Kidney capillary endothelial cell (primary cell): Measurements from ENCODE around the gene SF3B2.
"Not testable (repeated sequence)": the region's sequence is repeated elsewhere in the genome, so short reads cannot be mapped to it uniquely, and the experiment has no call there.

Experiments used
- DNase-seq: peaks from one replicate; pipeline ENCODE4 v3.0.0-alpha.2; 2018; ENCODE audit warnings: low spot score

Gene SF3B2

DNA sequence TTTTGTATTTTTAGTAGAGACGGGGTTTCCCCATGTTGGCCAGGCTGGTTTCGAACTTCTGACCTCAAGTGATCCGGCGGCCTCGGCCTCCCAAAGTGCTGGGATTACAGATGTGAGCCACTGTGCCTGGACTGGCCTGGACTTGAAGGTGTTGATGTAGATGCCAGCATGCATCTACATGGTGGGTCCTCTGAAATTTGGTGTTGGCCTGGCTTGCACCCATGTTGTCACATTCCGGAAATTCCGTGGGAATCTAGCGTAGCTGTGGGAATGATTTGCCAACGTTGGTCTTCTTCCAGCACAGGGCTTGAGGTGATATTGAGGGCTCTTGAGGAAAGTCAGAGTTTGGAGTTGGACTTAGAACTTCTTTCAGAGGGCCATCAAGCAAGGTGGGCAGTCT lies 24.4 kb downstream of the SF3B2 start:
- DNase-seq = no peak

DNA sequence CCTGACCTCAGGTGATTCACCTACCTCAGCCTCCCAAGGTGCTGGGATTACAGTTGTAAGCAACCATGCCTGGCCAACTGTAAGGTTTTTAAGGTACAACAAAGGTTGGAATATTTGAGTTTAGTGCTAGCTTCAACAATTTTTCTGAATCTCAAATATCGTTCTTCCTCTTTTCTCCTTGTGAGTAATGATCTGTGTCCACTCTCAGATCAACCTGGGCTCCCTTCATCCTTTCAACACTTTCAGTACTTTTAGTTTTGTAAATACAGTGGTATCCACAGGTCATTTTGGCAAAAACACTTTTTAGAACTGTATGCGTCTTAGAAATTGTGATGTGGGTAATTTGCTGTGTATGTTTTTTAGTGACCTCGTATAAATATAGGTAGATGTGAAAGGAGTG lies 25.8 kb downstream of the SF3B2 start:
- DNase-seq = no peak

DNA sequence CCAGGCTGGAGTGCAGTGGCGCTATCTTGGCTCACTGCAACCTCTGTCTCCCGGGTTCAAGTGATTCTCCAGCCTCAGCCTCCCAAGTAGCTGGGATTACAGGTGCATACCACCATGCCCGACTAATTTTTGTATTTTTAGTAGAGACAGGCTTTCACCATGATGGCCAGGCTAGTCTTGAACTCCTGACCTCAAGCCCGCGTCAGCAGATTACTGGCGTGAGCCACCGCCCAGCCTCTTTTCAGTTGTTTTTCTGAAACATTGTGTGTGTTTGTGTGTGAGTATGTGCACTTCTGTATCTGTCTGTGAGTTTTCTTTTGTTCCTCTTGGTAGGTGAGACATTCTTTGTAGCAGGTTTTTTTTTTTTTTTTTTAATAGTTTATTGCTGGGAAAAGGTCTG lies 26.8 kb downstream of the SF3B2 start:
- DNase-seq = not testable (repeated sequence)

- DNase-seq = no peak
Measured at GRCh38 chr11:66080055-66080817, 28.1 kb downstream of the SF3B2 start.

DNA sequence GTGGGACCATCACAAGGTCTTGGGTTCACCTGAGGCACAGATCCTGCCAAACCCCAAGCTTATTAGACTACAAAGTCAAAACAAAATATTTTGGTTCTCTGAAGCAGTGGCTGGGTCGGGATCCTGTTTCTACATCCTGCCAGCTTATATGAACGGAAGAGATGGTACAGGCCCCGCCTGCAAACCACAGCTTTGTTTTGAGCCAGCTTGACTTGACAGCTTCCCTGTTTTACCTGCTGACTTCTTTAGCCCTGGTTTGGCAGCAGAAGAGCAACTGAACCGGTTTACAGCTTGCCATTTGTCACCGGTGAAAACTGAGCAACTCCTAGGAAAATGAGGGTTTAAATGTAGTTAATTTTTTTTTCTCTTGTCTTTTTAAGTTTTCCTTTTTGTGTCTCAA lies 29.3 kb downstream of the SF3B2 start:
- DNase-seq = no peak

DNA sequence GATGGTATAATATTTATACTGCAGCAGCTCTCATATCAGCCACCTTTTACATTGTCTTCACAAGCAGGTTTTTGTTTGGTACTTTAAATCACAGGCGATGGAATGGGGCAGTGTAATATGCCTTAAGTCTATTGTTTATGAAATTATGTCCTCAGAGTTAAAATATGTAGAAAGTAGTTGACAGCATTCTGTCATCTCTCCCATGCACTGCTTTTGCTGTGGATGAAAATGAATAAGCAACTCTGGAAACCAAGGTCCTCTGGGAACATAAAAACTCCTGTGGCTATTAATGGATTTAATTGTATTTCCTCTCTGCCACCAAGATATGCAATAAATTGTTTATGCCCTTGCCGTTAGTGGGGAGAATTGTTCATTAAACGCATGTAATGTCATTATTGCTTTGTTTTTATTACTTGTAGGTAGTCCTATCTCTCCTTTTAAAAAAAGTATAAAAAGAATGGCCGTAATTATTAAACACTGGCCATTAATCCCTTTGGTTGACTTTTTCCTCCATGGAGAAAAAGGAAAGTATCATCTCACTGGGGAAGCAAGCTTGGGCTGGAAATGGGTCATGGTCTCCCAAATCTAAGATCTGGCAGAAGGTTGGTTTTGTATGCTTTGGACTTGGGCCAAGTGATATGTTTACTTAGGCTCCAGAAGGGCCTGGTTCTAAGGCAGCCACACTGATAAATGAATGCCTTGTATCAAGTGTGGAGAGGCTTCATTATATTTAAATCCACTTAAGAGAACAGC lies 31.0 kb downstream of the SF3B2 start:
- DNase-seq = no peak

DNA sequence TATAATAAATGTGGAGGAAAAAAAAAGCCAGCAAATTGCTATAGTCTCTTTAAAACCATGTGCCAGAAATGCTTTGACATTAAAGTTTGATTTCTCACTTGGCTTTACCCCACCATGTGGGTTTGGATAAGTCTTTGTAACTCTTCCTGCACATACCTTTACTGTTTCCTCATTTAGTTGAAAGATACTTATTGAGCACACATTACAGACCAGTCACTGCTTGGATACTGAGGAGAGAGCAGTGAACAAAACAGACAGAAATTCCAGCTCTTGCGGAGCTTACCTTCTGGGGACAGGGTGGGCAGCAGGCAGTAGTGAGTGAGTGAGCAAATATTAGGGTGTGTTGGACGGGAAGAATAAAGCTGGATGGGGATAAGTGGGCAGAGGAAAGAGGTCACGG lies 31.6 kb downstream of the SF3B2 start:
- DNase-seq = no peak

GRCh38 chr11:66084821-66085475 lies 32.8 kb downstream of the SF3B2 start:
- no peak for DNase-seq

GRCh38 chr11:66087148-66087908 lies 35.2 kb downstream of the SF3B2 start:
- no peak for DNase-seq

DNA sequence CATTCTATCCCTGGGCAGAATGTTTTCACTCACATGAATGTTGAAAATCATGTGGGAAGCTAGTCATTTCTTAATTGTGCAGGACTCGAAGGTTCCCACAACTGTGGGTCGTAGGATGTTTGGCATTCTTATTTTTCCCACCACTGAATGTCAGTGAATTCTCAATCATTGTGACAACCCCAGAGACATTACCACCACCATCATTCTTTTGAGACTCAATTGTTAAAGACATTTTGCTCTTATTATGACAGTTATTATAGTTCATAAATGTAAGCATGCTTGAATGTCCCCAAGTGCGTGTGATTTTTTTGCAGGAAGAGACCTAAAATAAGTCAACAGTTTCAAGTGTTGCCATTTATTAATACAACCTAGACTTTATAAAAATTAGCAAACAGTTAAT lies 36.9 kb downstream of the SF3B2 start:
- no peak for DNase-seq

GRCh38 chr11:66090288-66090687 lies 38.1 kb downstream of the SF3B2 start:
- no peak for DNase-seq

- not testable (repeated sequence) for DNase-seq
Measured at GRCh38 chr11:66092125-66092524, 40.0 kb downstream of the SF3B2 start.

- DNase-seq = not testable (repeated sequence)
Measured at GRCh38 chr11:66099746-66100145, 47.6 kb downstream of the SF3B2 start.

DNA sequence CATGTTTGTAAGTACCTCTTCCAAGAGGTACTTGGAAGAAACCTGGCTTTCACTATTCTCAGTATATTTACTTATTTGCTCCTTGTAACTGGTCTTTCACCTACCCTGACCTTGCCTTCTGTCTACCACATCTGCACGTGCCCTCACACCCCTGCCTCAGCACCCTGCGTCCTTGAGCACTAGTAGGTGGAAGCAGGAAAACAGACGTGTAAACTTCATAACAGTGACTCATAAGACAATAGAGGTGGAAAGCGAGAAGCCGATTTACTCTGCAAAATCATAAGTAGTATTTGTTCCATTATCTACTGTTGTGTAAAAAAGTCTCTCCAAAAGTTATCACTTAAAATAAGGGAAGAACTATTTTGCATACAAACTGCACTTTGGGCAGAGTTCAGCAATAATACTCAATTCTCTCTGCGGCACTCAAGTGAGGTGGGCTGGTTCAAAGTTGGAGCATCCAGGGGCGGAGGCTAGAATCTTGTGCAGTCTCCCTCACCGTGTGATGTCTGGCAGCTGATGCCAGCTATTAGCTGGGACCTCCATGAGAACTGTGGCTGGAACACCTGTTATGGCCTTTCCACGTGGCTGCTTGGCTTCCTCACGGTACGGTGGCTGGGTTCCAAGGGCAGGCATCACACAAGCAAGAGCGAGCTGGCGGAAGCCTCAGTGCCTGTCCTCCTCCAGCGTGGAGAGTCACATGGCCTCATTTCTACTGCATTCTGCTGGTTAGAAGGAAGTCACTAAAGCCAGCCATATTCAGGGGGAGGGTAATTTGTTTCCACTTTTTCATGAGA lies 48.3 kb downstream of the SF3B2 start:
- no peak for DNase-seq

GRCh38 chr11:66101066-66101464 lies 48.9 kb downstream of the SF3B2 start:
- DNase-seq = no peak

- no peak for DNase-seq
Measured at GRCh38 chr11:66104057-66104638, 52.0 kb downstream of the SF3B2 start.

DNA sequence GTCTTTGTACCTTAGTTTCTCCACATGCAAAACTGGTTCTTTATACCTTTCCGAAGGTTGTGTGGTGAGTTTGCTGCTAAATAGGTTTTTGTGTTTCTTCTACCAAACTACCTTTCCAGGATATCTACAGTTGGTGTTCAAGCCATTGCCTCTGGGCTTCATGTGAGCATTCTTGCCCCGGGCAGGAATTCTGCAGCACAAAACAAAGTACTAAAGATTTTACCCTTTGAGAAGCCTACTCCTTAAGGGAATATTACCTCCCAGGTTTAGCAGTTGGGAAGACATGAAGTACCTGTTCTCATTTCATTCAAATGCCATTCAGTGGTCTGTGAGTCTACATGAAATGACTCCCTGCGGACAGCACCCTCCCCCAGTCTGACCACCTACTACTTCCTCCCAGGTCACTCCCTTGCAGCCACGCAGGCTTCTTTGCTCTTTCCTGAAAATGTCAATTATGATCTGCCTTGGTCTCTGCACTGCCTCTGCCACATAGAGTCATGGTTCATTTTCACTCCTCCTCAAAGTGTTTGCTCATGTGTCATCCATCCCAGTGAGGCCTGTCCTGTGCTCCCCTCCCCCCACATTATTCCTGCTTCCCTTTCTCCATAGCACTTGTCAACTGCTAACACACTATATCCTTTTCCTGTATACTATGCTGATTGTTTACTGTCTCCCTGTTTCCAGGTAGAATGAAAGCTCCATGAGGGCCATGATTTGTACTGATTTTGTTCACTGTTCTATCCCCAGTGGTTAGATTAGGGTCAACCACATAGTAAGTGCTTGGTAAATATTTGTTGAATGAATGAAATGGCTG lies 54.8 kb downstream of the SF3B2 start:
- no peak for DNase-seq

DNA sequence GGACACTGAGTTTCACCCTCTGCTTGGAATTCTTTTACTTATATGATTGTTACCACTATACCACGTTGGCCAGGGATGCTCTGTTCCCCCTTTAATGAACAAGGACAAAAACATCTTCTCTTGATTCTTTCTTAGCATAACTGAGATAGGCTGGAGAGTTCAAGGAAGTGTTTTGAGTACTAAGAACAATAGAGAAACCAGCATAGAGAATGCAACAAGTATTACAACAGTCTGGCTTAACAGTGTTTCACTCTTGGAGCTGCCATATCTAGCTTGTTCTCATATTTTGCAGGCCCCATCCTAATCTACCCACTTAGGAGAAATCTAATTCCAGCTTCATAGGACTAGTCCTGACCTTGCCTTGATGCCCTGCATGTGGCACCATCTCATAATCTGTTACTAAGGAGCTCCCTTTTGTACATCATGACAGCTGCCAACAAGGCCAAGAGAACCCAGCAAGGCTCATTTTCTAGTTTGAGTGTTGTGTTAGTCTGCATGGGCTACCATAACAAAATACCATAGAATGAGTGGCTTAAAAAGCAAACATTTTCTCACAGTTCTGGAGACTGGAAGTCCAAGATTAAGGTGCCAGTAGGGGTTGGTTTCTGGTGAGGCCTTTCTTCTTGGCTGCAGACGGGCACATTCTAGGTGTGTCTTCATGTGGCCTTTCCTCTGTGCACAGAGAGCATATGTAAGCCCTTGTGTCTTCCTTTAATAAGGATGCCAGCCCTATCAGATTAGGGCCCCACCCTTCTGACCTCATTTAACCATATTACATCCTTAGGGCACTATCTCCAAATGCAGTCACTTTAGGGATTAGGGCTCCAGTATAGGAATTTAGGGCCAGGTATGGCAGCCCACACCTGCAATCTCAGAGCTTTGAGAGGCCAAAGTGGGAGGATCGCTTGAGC lies 55.7 kb downstream of the SF3B2 start:
- DNase-seq = no peak

- no peak for DNase-seq
Measured at GRCh38 chr11:66109294-66109693, 57.1 kb downstream of the SF3B2 start.
